Pons (tissue), 1 donor: ENCODE measurements around the gene P4HA1.

Experiments
- DNase-seq: peaks from one replicate; pipeline ENCODE4 v3.0.0-alpha.2; 2016; ENCODE audit warnings: low spot score

The P4HA1 gene

DNA sequence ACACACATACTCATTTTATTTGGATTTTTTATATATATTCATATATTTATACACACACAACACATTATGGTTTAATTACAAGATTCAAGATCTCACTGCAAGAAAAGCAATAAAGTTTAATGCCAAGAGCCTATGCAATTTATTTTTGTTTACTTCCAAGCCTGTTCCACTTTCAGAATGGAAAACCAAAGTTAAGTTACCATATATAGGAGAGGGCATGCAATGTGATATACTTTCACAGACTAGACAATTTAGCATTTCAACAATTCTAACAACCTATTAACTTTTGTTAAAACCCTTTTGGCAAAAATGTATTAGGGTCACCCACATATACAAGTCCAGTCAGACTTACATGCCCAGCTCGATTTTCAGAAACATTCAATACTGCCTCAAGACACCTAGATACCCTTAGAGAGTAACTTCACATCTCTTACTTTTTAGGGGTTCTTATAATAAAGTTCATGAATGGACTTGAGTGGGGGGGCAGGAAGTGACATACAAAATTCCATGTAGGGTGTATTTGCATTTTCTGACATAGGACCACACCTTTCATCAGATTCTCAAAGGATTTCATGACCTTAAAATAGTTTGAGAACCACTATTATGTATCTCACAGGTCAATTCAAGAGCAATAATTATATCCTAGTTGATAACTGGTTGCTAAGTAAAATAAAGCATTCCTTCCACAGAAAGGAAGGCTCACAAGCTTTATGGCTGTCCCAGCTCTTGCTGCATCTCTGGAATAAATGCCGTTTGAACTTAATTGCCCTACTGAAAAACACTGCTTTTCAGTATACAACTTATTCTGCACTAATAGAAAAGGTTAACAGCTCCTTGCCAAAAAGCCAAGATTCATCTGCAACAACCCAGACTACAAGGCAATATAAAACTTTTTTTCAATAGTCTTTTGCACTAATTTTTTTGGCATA is 2.5 kb downstream of the P4HA1 start:
- peak; percentile 42 for DNase-seq

DNA sequence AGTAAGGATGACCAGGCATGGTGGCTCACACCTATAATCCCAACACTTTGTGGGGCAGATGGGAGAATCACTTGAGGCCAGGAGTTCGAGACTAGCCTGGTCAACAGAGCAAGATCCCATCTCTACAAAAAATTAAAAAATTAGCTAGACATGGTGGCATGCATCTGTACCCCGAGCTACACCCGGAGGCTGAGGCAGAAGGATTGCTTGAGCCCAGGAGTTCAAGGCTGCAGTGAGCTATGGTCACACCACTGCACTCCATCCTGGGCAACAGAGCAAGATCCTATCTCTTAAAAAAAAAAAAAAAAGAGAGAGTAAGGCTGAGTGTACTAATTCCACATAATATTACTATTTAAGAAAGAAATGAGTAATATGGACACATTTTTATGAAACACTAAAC is 3.8 kb downstream of the P4HA1 start:
- DNase-seq = no peak

DNA sequence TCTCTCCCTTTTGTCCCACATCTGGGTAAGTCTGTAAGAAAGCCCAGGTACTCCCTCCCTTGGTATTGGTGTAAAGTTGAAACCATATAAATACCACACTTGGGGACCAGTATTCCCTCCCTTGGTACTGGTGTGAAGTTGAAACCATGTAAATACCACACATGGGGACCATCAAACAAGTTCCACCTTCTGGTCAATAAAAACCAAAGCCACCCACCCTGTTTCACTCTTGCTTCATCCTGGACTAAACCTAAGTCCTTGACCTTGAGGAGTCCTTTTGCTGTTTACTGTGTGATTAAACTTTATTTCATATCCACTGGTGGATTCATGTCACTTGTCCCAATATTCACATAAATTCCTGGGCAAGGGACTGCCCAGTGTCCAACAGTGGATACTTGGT is 8.4 kb downstream of the P4HA1 start:
- no peak for DNase-seq

DNA sequence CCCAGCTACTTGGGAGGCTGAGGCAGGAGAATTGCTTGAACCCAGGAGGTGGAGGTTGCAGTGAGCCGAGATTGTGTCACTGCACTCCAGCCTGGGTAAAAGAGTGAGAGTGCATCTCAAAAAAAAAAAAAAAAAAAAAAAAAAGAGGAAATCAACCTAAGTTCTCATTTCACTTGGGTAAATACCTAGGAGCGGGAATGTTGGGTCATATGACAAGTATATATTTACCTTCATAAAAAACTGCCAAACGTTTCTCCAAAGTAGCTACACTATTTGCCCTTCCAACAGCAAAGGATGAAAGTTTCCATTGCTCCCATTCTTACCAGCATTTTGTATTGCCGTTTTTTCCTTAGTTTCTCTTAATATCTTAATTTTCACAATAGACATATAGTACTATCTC is 9.8 kb downstream of the P4HA1 start:
- DNase-seq = no peak

DNA sequence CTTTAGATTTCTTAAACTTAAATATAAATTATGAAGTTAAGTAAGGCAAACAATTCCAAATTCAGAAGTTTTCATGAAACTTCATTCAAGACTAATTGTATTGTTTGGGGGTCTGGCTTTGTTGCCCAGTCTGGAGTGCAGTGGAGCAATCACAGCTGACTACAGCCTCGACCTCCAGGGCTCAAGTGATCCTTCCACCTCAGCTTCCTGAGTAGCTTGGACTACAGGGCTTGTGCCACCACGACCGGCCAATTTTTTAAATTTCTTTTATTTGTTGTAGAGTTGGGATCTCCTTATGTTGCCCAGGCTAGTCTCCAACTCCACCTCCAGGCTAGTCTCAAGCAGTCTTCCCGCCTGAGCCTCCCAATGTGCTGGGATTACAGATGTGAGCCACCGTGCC is 12.5 kb downstream of the P4HA1 start:
- DNase-seq = no peak

DNA sequence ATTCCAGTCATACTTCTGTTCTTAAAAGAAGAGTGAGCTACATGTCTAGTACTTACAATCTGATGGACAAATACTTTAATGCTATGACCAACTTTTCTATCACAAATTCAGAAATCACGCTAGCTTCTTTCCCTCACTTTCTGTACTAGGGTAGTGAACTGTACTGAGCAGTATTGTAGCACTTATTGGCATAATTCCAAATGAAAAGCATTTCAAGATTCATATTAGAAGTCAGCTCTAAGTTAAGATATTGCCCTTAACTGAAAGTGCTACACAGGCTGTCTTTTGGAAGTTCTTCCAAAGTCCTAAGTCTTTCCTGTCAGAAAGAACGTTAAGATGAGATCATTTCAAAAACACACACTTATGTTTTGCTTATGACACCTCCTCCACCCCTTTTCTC is 13.4 kb downstream of the P4HA1 start:
- no peak for DNase-seq

DNA sequence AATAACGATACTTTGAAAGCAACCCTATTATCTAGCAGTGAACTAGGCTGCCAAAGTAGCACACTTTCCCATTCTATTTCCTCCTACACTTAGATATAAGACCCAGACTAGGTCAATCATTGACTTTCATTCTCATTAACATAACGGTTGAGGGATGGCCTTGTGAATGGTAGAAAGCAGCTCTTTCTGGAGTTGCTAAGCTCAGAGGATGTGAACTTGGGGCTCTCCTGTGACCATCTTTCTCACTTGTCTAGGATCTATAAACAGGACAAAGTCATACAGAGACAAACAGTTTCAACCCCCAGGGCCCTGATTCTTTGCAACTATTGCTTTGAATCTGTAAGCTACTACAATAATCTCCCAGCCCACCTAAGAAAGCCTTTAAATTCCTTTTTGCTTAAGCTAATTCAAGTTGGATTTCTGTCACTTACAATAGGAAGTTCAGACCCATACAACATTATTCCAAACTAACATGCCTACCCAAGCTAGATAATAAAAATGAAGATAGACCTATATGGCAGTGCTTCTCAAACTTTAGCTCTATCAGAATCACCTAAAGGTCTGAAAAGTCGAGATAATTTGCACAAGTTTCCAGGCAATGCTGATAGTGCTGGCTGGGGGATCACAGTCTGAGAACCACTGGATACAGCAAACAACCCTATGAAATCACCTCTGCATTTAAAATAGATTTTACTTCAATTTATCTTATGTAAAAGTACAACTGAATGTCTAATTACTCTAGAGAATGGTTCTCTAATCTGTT is 16.7 kb downstream of the P4HA1 start:
- DNase-seq = no peak

DNA sequence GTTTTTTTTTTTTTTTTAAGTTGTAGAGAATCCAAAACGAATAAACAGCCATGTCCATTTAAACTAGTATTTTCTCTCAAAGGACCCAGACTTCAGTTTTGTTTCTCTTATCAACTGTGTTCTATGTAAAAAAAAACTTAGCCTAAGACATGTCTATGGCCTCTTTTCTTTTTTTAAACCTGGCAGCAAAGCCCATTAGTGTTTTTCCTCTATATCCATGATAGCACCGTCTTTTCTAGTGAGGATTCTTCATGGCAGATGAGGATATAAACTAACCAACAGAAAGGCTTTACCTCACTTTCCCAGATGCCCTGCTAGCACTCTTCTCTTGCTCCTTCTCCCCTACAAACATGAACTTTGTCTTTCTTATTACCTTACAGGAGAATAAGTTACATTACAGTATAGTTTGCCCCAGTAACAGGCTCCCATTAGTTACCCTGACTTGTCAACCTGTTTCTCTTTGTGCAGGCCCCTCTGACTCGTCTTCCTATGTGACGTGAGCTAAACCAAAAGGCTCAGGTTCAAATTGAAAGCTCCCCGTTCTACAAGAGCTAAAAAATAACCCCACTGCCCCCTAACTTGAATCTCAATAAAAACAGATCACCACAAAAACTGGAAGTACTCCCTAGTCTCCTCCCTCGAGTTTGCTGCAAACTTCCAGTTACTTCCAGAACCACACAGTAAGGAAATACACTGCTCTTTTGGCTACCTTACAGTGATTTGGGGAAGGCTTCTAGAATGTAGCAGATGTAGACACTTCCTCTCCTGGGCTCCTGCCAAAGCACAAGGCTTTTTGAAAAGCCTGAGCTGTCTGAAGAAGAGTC is 20.1 kb downstream of the P4HA1 start:
- DNase-seq = peak; percentile 97

DNA sequence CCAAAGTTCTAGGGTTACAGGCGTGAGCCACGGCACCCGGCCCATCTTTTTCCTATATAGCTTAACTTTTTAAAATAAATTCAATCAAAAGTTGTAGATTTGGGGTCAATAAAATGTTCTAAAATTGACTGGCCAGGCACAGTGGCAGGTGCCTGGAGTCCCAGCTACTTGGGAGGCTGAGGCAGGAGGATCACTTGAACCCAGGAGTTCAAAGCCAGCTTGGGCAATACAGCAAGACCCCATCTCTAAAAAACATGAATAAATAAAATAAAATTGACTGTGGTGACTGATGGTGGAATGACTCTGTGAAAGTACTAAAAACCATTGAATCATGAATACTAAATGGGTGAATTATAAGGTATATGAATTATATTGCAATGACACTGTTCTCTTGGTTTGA is 20.8 kb downstream of the P4HA1 start:
- no peak for DNase-seq

DNA sequence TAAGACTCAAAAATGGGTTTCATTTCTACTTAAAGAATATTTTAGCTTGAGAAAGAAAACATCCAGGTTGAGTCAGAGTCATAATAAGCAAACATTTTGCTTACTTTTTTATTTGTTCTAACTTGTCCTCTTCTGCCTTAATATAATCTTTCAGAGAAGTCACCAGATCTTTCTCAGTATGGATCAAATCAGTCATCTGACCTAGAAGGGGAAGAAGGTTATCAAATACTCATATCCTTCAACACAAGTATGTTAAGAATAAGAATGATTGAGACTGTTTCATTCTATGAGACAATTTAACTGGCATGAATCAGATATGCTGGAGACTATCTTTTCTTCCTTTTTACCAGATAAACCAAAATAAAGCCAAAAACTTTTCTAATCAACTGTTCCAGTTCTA is 23.0 kb downstream of the P4HA1 start:
- no peak for DNase-seq

DNA sequence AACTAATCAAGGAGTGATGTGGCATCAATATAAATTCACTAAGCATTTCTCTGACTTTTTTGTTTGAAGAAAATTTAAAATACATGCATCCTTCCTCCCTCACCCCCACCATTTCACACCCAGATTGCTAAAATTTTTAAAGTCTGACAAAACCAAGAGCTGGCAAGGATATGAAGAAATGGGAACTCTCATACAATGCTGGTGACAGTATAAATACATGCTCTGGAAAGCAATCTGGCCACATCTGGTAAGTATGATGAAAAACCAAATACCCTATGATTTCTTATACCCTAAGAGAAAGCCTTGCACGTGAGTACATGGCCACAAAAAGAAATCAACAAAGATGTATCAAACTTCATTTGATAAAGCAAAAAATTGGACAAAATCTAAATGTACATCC is 31.2 kb downstream of the P4HA1 start:
- no peak for DNase-seq

DNA sequence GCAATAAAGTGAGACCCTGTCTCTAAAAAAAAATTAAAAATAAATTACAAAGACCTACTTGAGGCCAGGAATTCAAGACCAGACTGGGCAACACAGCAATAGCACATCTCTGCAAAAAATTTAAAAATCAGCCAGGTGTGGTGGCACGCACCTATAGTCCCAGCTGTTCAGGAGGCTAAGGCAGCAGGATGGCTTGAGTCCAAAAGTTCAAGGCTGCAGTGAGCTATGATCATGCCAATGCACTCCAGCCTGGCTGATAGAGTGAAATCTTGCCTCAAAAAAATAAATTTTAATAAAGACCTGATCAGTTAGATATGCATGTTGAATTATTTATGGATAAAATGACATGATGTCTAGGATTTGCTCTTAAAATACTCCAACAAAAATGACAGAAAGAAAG is 34.9 kb downstream of the P4HA1 start:
- DNase-seq = no peak

DNA sequence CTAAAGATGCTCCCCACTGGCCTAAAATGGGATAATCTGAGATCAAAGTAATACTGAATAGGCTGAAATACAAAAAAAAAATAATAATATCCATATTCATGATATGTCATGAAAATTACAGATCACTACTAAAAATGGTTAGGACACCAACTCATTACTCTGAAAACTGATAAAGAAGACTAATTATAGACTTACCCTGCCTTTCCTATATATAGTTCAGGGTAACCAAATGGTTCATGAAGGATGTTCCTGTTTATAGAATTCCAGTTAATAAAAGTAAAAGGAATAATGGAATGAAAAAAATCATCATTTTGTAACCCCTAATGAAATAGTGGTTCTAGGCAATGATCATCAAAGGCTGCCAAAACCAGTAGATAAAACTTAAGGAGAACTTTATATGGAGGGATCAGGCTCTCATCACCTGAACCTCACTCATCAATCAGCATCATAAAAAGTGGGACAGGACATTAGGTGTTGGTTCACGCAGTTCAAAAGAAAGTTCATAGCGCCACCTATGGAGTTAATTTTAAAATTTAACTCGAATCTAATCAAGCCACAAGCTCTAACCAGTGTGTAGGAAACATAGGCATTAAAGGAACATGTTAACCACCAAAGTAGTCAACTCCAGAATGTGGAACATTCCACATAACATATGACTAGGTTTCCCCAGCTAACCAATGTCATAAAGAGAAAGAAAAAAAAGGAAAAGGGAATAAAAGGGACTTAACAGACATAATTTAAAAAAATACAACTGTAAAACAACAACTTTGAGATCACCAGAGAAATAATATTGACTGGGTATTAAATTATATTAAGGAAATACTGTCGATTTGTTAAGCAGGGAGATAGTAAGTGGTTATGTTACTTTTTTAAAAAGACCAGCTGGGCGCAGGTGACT is 35.7 kb downstream of the P4HA1 start:
- peak; percentile 52 for DNase-seq

DNA sequence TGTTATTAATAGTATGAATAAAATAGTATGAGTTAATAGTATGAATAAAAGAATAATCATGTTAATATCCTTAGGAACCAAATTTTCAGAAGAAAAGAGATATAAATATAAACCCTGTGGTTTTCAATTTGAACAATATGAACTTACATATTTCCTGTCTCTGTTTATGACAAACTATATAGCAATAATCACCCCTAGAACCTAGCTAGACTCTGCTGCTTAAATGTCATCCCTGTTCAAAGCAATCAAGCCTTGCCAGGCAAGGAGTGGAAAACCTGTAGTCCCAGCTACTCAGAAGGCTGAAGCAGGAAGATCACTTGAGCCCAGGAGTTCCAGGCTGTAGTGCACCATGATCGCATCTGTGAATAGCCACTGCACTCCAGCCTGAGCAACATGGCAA is 36.5 kb downstream of the P4HA1 start:
- no peak for DNase-seq

DNA sequence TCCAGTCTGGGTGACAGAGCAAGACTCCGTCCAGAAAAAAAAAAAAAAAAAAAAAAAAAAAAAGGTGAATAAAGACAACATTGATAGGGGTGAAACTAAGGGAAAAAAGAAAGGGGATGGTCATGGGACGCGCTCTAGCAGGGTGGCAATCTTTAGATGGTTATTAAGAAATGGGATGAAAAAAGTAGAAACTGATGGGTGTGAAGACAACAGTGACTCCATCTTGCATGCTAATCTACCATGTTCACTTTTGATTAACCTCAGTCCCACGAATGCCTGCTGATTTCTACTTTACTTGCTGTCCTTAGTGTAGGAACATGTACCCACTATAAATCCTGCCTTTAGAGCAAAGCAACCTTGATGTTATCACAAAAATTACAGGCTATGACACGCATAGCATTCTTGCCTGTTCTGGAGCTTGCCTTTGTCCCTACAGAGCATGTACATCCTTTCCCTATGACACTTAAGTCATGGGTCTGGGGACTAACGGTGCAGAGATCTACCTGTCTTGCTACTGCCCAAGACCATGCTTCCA is 38.5 kb downstream of the P4HA1 start:
- DNase-seq = no peak

DNA sequence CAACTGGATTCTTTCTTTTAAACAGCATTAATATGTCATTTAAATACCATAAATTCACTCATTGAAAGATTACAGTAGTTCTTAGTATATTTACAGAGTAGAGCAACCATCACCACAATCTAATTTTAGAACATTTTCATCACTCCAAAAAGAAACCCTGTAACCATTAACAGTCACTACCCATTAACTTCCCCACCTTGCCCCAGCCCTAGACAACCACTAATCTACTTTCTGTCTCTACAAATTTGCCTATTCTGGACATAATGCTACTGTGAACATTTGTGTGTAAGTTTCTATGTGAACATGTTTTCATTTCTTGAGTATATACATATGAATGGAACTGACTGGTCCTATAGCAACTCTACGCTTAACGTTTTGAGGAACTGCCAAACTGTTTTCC is 42.4 kb downstream of the P4HA1 start:
- no peak for DNase-seq

DNA sequence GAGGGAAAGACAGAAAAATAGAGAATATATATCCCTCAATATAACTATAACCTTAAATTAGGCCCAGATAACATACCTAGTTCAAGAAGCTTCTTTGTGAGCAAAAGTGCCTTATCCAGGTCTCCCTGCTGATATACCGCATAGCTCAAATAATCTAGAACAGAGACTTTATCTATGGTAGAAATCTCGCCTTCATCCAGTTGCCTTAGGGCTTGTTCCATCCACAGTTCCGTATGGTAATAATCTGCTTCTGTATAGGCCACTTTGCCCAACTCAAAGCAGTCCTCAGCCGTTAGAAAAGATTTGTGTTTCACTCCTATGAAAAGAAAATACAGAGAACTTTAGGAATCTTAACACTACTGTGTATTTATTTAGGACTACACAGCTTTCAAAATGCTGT is 43.4 kb downstream of the P4HA1 start:
- DNase-seq = no peak

DNA sequence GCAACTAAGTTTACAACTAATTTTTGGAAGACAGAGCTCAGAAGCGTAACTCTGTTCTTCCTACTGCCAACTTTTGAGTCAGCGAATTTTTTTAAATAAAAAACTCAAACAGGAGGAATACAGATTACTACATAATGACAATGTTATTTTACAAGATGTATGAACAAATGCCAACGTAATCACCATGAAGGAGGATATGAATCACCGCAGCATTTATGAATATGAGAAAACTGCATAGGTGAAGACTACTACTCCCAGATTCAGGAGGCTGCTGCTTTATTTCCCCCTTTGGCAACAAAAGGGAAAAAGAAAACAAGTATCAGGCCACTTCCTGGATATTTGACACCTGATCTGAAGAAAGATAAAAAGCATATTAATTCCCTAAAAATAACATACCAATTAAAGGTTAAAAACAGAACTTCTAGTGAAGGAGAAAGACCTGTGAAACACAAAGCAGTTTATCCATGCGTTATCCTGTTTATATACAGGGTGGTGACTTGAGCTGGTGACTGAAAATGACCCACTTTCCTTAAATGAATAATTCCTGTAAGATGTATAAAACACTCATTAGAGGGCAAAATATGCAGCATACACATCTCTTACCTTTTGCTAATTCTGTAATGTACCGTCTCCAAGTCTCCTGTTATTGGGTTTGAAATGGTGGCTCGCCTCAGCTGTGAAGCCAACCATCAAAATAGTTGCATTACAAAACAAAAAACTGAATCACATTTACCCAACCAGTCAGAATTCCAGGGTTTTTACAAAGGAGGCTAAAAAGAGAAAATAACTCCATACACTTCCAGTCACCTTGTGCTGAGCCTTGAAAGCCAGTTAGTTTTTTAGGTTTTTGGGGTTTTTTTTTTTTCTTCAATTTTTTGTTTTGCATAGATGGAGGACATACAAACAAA is 52.0 kb downstream of the P4HA1 start:
- no peak for DNase-seq

DNA sequence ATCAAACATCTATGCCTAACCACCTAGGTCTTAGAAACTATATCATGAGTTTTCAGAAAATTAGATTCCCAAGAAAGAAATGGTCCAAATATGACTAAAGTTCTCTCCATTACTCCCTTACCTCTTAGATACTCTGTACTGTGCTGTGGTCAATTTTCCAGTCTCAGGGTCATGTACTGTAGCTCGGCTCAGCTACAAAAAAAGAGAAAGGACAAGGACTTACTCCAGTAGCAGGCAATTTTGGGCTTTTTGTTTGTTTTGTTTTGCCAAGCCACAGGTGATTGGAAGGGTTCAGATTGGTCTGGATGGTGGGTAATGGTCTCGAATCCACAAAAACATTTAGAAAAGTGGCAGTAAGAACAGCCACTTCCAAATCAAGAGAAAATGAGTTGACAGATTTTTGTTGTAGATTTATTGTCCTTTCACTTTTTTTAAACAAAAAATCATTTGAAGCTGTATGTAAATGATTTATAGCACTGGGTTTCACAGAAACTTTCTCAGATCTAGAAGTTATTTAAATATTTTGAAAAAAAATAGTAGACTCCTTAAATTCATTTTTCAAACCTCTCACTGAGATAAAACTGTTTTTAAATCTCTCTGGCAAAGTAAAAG is 52.8 kb downstream of the P4HA1 start:
- no peak for DNase-seq

DNA sequence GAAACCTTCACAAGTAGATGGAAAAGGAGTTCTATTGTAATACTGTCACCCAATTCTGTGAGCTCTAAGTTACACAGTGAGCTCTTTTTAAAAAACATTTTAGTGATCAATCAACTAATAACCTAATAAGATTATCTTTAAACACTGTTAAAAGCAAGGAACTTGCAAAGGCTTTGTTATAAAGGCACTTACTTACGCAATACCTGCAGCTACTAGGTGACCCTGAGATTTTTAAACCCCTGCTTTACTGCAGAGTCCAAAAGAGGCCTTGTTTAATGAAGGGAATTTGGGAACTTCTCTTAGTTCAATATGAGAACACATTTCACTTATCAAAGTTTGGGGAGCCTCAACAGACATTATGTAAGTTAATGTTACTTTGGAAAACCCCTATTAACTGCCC is 53.3 kb downstream of the P4HA1 start:
- DNase-seq = no peak
